A549 (cell line): Measurements from ENCODE around the gene KAT2B. TPM values are rescaled to one million over a fixed set of nuclear protein-coding genes. Genes with fewer than 3 reads are reported as not detected.

ENCODE experiments used
- ATAC-seq, 2 experiments: fragments of 200-7000 bp in 1 of 2; fragments of >200 bp in 1 of 2; cut with Nextera tagmentation in 1 of 2; cut with Tn5 transposase in 1 of 2; 3 replicates each; pipeline versions ENCODE4 v1.8.0 to v1.9.1; 2018 to 2020; ENCODE audit warnings: mild to moderate bottlenecking in 1 of 2, moderate library complexity in 1 of 2
- CTCF ChIA-PET: fragments of 300-600 bp; sonication (Branson Sonifier 250); formaldehyde crosslinking; extraction: SDS; loops from one replicate; lab custom pipeline; 2021; ENCODE audit warnings: antibody characterized with exemption, inconsistent platforms; lab: Yijun Ruan, JAX
- POLR2A ChIA-PET: fragments of 350-600 bp; formaldehyde crosslinking; extraction: SDS; loops from one replicate; lab custom pipeline; 2021; ENCODE audit warnings: antibody characterized with exemption, inconsistent platforms; lab: Yijun Ruan, JAX
- DNase-seq, 2 experiments: peaks; one replicate each; pipeline versions ENCODE4 v3.0.0 to v3.0.0-alpha.2; 2011 to 2016; ENCODE audit warnings: low read depth in 1 of 2, low spot score in 1 of 2
- FAIRE-seq: peaks from 2 replicates; lab custom pipeline; 2011; peaks lifted over from hg19 to GRCh38; lab: Jason Lieb, UNC
- H3K27ac ChIP-seq, 2 experiments: fragments of >200 bp; sonication (Bioruptor Twin); formaldehyde crosslinking; 3 replicates each; pipeline ENCODE4 v1.5.1; 2016 to 2017
- H3K4me1 ChIP-seq: fragments of >200 bp; sonication (Bioruptor Twin); formaldehyde crosslinking; 3 replicates; pipeline ENCODE4 v1.6.1; 2016
- H3K4me2 ChIP-seq: fragments of >200 bp; sonication (Bioruptor Twin); formaldehyde crosslinking; 3 replicates; pipeline ENCODE4 v1.6.1; 2016
- H3K4me3 ChIP-seq: fragments of >200 bp; sonication (Bioruptor Twin); formaldehyde crosslinking; 3 replicates; pipeline ENCODE4 v1.5.1; 2016
- H3K9me3 ChIP-seq: fragments of >200 bp; sonication (Bioruptor Twin); formaldehyde crosslinking; 3 replicates; pipeline ENCODE4 v1.6.1; 2016
- ATOH8 ChIP-seq: fragments of 250-450 bp; sonication (Bioruptor Pico); IDR thresholded peaks from 2 replicates; pipeline ENCODE4 v1.5.0; 2020; ENCODE audit warnings: low read depth, mild to moderate bottlenecking, moderate library complexity
- CBX2 ChIP-seq: fragments of 200-600 bp; sonication (generic); IDR thresholded peaks from 2 replicates; pipeline ENCODE4 v1.6.1; 2016; ENCODE audit warnings: low read depth, mild to moderate bottlenecking, borderline replicate concordance
- CHD4 ChIP-seq: fragments of 200-600 bp; sonication (generic); IDR thresholded peaks from 2 replicates; pipeline ENCODE4 v1.6.1; 2016; ENCODE audit warnings: antibody characterized with exemption, mild to moderate bottlenecking, borderline replicate concordance
- FOSB ChIP-seq: fragments of 250-450 bp; sonication (Bioruptor Pico); IDR thresholded peaks from 2 replicates; pipeline ENCODE4 v1.5.0; 2020; ENCODE audit warnings: mild to moderate bottlenecking, moderate library complexity
- HMGXB4 ChIP-seq: fragments of 250-450 bp; sonication (Bioruptor Pico); IDR thresholded peaks from 2 replicates; pipeline ENCODE4 v1.5.0; 2021; ENCODE audit warnings: mild to moderate bottlenecking, moderate library complexity, borderline replicate concordance
- MAFK ChIP-seq: fragments of 450-650 bp; IDR thresholded peaks from 2 replicates; pipeline ENCODE4 v1.6.1; 2014; ENCODE audit not compliant: partially characterized antibody
- MAX ChIP-seq: IDR thresholded peaks from 2 replicates; pipeline ENCODE4 v1.6.1; 2012
- MAZ ChIP-seq: fragments of 150-350 bp; IDR thresholded peaks from 2 replicates; pipeline ENCODE4 v1.6.1; 2014; ENCODE audit warnings: antibody characterized with exemption, low read depth, low read length, borderline replicate concordance
- MYC ChIP-seq: IDR thresholded peaks from 2 replicates; pipeline ENCODE4 v1.6.1; 2012; ENCODE audit warnings: mild to moderate bottlenecking, inconsistent platforms, low read length, improper control_type of control experiment, borderline replicate concordance
- NR3C1 ChIP-seq: fragments of >200 bp; sonication (Bioruptor Twin); formaldehyde crosslinking; IDR thresholded peaks from 3 replicates; pipeline ENCODE4 v1.6.1; 2017
- POLR2A ChIP-seq: IDR thresholded peaks from 2 replicates; pipeline ENCODE4 v1.6.1; 2012; ENCODE audit warnings: mild to moderate bottlenecking, low read length
- RAD21 ChIP-seq, 2 experiments: fragments of >200 bp in 1 of 2; sonication (Bioruptor Twin) in 1 of 2; formaldehyde crosslinking in 1 of 2; IDR thresholded peaks in 1 of 2; conservative IDR thresholded peaks in 1 of 2; 2 replicates in 1 of 2; 3 replicates in 1 of 2; pipeline ENCODE4 v1.6.1; 2012 to 2018; ENCODE audit warnings: inconsistent platforms in 1 of 2
- SMC3 ChIP-seq: fragments of >200 bp; sonication (Bioruptor Twin); formaldehyde crosslinking; IDR thresholded peaks from 3 replicates; pipeline ENCODE4 v1.6.1; 2018; ENCODE audit warnings: inconsistent platforms
- TFCP2L1 ChIP-seq: fragments of 250-450 bp; sonication (Bioruptor Pico); IDR thresholded peaks from 2 replicates; pipeline ENCODE4 v1.5.0; 2021; ENCODE audit warnings: mild to moderate bottlenecking
- TP53 ChIP-seq: fragments of 250-450 bp; sonication (Bioruptor Pico); IDR thresholded peaks from 2 replicates; pipeline ENCODE4 v1.5.0; 2021; ENCODE audit warnings: mild to moderate bottlenecking, moderate library complexity
- ZNF302 ChIP-seq: fragments of 250-450 bp; sonication (Bioruptor Pico); IDR thresholded peaks from 2 replicates; pipeline ENCODE4 v1.9.0; 2021; ENCODE audit warnings: inconsistent platforms, mild to moderate bottlenecking, moderate library complexity
- WGBS: methylation state at CpG from one replicate; pipeline ENCODE4 v1.1.6; 2017; ENCODE audit errors: missing lambda C conversion rate; 5-methylcytosine and 5-hydroxymethylcytosine counted together
- polyA plus RNA-seq, 4 experiments: library from polyadenylated mRNA; depleted of rRNA in 3 of 4; stranded (reverse); fragments of >200 nt; fragmentation: RNase III in 1 of 4; extraction: RNeasy Plus Mini Kit Qiagen cat#74134 plus additional on column Dnase treatment in 1 of 4; gene quantifications; 2 replicates in 3 of 4; 3 replicates in 1 of 4; pipeline ENCODE4 v1.2.3, GENCODE V29; 2011 to 2017
- TF ChIP-seq, protein P1 (sequence below): fragments of >200 bp; sonication (Bioruptor Twin); formaldehyde crosslinking; IDR thresholded peaks from 2 replicates; pipeline ENCODE4 v1.6.1; 2016
- TF ChIP-seq, protein P2 (sequence below): fragments of >200 bp; sonication (Bioruptor Twin); formaldehyde crosslinking; IDR thresholded peaks from 3 replicates; pipeline ENCODE4 v1.6.1; 2016

Gene KAT2B
- polyA plus RNA-seq, 2 of the 4 experiments (the other 2 are of a cell fraction): 7.2 to 11.9 TPM

DNA sequence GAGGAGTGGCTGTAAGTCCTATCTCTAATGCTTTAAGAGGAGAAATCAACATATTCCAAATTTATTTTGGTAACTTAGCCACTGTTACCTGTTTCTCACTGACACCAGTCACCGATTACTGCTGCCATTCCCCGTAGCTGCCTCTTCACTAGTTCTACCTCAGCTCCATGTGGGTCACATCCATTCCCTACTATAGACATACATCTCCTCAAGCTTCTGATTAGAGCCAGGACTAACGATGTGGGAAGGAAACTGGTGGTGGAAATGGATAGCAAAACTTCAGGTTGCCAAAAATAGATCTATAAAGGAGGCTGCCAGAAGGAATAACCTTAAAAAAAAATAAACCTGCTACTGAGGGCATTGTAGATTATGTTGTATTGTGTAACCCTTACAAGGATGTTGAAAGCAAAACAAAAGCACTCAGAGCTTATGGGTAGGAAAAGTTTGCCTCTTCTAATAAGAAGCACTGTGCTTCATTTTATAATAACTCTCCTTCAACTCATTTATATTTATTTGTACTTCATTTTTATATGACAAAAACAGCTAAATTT is 56.0 kb downstream of the KAT2B start:
- no peaks in the 10 kb centered on the region for H3K4me1 ChIP-seq
- no peaks in the 10 kb centered on the region for H3K9me3 ChIP-seq
- TF ChIP-seq, protein P1, sequence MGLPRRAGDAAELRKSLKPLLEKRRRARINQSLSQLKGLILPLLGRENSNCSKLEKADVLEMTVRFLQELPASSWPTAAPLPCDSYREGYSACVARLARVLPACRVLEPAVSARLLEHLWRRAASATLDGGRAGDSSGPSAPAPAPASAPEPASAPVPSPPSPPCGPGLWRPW: no peak
- TF ChIP-seq TP53 (CRISPR knock-in tag) (no peak), HMGXB4 (no peak), ZNF302 (CRISPR knock-in tag) (no peak), MAZ (no peak), CBX2 (no peak), MYC (no peak), CHD4 (no peak), NR3C1 (no peak), SMC3 (no peak), POLR2A (no peak), TFCP2L1 (CRISPR knock-in tag) (no peak), MAFK (no peak), RAD21 (conservative IDR thresholded peaks at IDR 0.05 in 1 of 2, IDR thresholded peaks at IDR 0.05 in 1 of 2) (no peak)
- 78% methylated on average over 3 of the region's 3 CpGs for WGBS
- H3K27ac ChIP-seq: no peak overlapping the region
- ChIA-PET POLR2A (no interaction called here), CTCF (interaction anchor here (0.9 to 1.1 kb wide), 2 partner anchors 9 to 47 kb away, joined by 3 to 4 read pairs; no protein-coding TSS in a partner anchor)
- ATAC-seq (no peak), DNase-seq (no peak), FAIRE-seq (no peak)
- no peak overlapping the region for H3K4me3 ChIP-seq
- H3K4me2 ChIP-seq: no peak overlapping the region

DNA sequence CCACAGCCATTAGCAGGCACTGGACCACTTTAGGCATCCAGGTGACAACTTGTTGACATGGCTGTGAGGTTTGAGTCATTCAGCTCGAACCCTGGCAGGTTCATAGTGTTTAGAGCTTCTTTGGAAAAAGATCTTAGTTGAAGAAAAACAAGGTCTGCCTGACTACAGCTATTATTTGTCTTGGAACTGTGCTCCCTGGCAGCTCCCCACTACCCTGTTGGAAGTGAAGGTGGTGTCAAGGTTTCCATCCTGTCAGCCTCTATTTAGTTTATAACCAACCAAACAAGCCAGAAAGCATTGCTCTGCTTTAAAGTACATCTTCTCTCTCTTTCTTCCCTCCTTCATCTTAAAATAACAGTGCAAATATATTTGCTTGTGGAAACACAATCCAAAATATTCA is 56.8 kb downstream of the KAT2B start:
- no peak for FAIRE-seq
- no peak overlapping the region for H3K27ac ChIP-seq
- H3K4me2 ChIP-seq: no peak overlapping the region
- CTCF ChIA-PET: interaction anchor here (0.6 to 1.1 kb wide), 3 partner anchors 8 to 286 kb away, joined by 3 to 4 read pairs (median 3); no protein-coding TSS in a partner anchor
- no peak for ATAC-seq
- TF ChIP-seq MAFK: no peak
- TF ChIP-seq ATOH8 (CRISPR knock-in tag): no peak
- TF ChIP-seq FOSB (CRISPR knock-in tag): no peak
- TF ChIP-seq, protein P2, sequence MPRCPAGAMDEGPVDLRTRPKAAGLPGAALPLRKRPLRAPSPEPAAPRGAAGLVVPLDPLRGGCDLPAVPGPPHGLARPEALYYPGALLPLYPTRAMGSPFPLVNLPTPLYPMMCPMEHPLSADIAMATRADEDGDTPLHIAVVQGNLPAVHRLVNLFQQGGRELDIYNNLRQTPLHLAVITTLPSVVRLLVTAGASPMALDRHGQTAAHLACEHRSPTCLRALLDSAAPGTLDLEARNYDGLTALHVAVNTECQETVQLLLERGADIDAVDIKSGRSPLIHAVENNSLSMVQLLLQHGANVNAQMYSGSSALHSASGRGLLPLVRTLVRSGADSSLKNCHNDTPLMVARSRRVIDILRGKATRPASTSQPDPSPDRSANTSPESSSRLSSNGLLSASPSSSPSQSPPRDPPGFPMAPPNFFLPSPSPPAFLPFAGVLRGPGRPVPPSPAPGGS: no peak
- no peak for TF ChIP-seq MAX
- no peaks in the 10 kb centered on the region for H3K4me1 ChIP-seq
- no peak overlapping the region for H3K4me3 ChIP-seq
- POLR2A ChIA-PET: no interaction called here
- no peak for DNase-seq
- H3K9me3 ChIP-seq: no peaks in the 10 kb centered on the region
- WGBS: 8% methylated on average over 1 of the region's 1 CpG

- 85% methylated on average over 6 of the region's 6 CpGs for WGBS
- CTCF ChIA-PET: no interaction called here
- FAIRE-seq (no peak), ATAC-seq (no peak; a peak in 1 of 6 replicates)
- Histone ChIP-seq H3K4me1 (no peaks in the 10 kb centered on the region), H3K27ac (no peak overlapping the region), H3K4me3 (no peak overlapping the region)
- TF ChIP-seq MYC (no peak), POLR2A (no peak), TP53 (CRISPR knock-in tag) (no peak)
- TF ChIP-seq, all 56 proteins: peak for 0
- Histone ChIP-seq H3K9me3 (no peaks in the 10 kb centered on the region), H3K4me2 (no peak overlapping the region)
- DNase-seq: no peak
- POLR2A ChIA-PET: no interaction called here
Observed at GRCh38 chr3:20099060-20099459, 58.8 kb downstream of the KAT2B start.
